ENCODE measurements around the gene PTPRG. TPM values are rescaled to one million over a fixed set of nuclear protein-coding genes. Genes with fewer than 3 reads are reported as not detected.

PTPRG gene
- total RNA-seq, 1 donor from 2014 or later: 25.2 TPM

- no peak for DNase-seq (ENCODE audit: low read depth)
- TF ChIP-seq CTCF (IDR thresholded peaks at IDR 0.05; ENCODE audit: insufficient read depth, low read length, poor library complexity, severe bottlenecking): no peak
- no peaks in the 10 kb centered on the region for H3K27me3 ChIP-seq (ENCODE audit: control insufficient read depth, insufficient read depth, low read length)
- peaks cover 1% of the 10 kb centered on the region for H3K36me3 ChIP-seq (ENCODE audit: control insufficient read depth, insufficient read depth, low read length)
- no peak overlapping the region for H3K4me3 ChIP-seq (ENCODE audit: low read depth, low read length)
These were observed 641.8 kb downstream of the PTPRG start for GRCh38 chr3:62203152-62203551.

GRCh38 chr3:62203561-62203960 is 642.2 kb downstream of the PTPRG start:
- no peak for TF ChIP-seq CTCF (IDR thresholded peaks at IDR 0.05; ENCODE audit: insufficient read depth, low read length, poor library complexity, severe bottlenecking)
- Histone ChIP-seq H3K36me3 (ENCODE audit: control insufficient read depth, insufficient read depth, low read length) (peaks cover 1% of the 10 kb centered on the region), H3K27me3 (ENCODE audit: control insufficient read depth, insufficient read depth, low read length) (no peaks in the 10 kb centered on the region), H3K4me3 (ENCODE audit: low read depth, low read length) (no peak overlapping the region)
- DNase-seq (ENCODE audit: low read depth): no peak

DNA sequence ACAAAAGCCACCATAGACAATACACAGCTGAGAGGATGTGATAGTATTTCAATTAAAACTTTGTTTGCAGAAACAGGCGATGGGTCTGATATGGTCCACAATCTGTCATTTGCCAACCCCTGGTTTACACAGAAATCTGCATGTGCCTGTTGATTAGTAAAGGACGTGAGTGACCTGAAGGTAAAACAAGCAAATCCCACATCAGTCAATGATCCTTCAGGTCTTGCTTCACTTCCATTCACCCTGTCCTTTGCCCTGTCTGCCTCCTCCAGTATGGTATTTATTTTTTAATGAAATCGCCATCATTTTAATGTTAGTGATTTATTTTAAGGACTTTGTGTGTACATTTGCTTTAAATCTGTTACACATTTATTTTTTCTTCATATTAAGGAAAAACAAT is 645.8 kb downstream of the PTPRG start:
- Histone ChIP-seq H3K27me3 (ENCODE audit: control insufficient read depth, insufficient read depth, low read length) (no peaks in the 10 kb centered on the region), H3K36me3 (ENCODE audit: control insufficient read depth, insufficient read depth, low read length) (peaks cover 1% of the 10 kb centered on the region), H3K4me3 (ENCODE audit: low read depth, low read length) (no peak overlapping the region)
- no peak for DNase-seq (ENCODE audit: low read depth)
- TF ChIP-seq CTCF (IDR thresholded peaks at IDR 0.05; ENCODE audit: insufficient read depth, low read length, poor library complexity, severe bottlenecking): no peak

DNA sequence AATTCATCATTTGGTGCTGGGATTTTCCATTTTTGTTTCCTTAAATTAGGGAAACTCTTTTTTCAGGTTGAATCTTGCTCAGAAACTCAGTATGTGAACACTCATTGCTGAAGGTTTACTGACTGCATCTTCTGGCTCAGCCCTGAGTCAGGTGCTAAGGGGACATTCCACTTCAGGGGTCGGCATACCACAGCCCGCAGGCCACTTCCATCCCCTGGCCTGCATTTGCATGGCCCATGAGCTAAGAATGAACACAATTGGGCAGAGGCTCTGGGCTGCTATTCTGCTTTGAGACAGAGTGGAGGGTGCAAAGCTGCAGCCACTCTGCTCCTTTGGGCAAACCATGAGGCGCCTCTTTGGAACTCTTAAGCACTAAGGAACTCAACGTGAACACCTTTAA is 647.0 kb downstream of the PTPRG start:
- H3K27me3 ChIP-seq (ENCODE audit: control insufficient read depth, insufficient read depth, low read length): no peaks in the 10 kb centered on the region
- no peak for TF ChIP-seq CTCF (IDR thresholded peaks at IDR 0.05; ENCODE audit: insufficient read depth, low read length, poor library complexity, severe bottlenecking)
- no peak overlapping the region for H3K4me3 ChIP-seq (ENCODE audit: low read depth, low read length)
- H3K36me3 ChIP-seq (ENCODE audit: control insufficient read depth, insufficient read depth, low read length): peaks cover 1% of the 10 kb centered on the region
- no peak for DNase-seq (ENCODE audit: low read depth)

- no peak for DNase-seq (ENCODE audit: low read depth)
- TF ChIP-seq CTCF (IDR thresholded peaks at IDR 0.05; ENCODE audit: insufficient read depth, low read length, poor library complexity, severe bottlenecking): no peak
- H3K36me3 ChIP-seq (ENCODE audit: control insufficient read depth, insufficient read depth, low read length): no peaks in the 10 kb centered on the region
- H3K4me3 ChIP-seq (ENCODE audit: low read depth, low read length): no peak overlapping the region
- no peaks in the 10 kb centered on the region for H3K27me3 ChIP-seq (ENCODE audit: control insufficient read depth, insufficient read depth, low read length)
These were observed 647.7 kb downstream of the PTPRG start for GRCh38 chr3:62209101-62209500.

DNA sequence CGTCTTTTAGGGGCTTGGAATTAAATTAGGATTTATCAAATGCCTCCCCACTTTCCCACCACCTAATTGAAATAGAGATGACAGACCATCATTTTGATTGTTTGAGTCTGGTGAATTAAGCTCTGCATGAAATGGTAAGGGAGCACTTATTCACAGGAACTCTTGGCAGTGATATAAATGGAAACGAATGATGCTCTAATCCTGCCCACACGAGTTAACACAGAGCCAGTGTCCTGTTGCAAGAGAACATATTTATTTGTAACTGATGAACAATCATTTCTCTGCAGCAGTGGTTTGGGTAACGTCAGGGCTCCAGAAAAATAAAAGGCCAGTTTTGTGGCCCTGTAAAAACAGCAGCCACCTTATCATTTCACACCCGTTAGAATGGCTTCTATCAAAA is 648.6 kb downstream of the PTPRG start:
- no peaks in the 10 kb centered on the region for H3K36me3 ChIP-seq (ENCODE audit: control insufficient read depth, insufficient read depth, low read length)
- no peaks in the 10 kb centered on the region for H3K27me3 ChIP-seq (ENCODE audit: control insufficient read depth, insufficient read depth, low read length)
- no peak for TF ChIP-seq CTCF (IDR thresholded peaks at IDR 0.05; ENCODE audit: insufficient read depth, low read length, poor library complexity, severe bottlenecking)
- no peak overlapping the region for H3K4me3 ChIP-seq (ENCODE audit: low read depth, low read length)
- no peak for DNase-seq (ENCODE audit: low read depth)
